GM19193 (cell line): ENCODE measurements around the gene EIPR1.

Experiments
- POLR2A ChIP-seq: IDR thresholded peaks from 4 replicates; pipeline ENCODE4 v1.6.1; 2011; ENCODE audit not compliant: insufficient read depth, insufficient read length; ENCODE audit errors: extremely low read depth

The EIPR1 gene

DNA sequence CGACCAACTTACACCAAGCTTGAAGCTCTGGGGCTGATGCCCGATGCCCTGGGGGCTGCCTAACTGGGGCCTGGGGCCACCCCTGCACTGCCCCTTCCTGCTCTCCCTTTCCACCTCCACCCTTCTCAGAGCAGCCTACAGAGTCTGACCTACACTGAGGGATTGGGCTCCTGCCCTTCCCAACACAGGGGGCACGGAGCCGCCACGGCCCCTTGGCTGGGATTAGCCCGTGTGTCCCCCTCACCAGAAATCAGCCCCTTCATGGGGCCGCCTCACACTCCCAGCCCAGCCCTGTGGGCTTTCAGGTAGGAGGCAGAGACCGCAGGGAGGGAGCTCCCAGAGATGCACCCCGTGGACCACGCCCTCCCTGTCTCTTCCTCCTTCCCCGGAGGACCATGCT, 198.0 kb downstream of the EIPR1 start:
- no peak for TF ChIP-seq POLR2A

DNA sequence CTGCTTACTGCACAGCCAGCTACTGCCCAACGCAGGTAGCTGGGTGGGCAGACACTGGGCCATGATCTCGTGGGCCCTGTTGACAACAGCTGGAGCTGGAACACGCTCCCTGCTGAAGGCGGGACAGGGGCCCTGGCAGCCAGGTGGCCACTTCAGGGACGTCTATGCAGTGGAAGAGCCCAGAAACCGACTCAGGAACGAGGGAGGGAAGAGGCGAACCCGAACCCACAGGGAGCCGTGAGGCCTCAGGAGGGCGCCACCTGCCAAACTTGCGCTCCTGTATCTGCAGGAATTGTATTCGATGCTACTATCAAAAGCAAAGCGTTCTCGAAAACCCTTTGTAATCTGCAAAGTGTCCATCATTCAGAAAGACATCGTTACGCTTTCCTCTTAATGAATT, 198.4 kb downstream of the EIPR1 start:
- TF ChIP-seq POLR2A, result no peak

DNA sequence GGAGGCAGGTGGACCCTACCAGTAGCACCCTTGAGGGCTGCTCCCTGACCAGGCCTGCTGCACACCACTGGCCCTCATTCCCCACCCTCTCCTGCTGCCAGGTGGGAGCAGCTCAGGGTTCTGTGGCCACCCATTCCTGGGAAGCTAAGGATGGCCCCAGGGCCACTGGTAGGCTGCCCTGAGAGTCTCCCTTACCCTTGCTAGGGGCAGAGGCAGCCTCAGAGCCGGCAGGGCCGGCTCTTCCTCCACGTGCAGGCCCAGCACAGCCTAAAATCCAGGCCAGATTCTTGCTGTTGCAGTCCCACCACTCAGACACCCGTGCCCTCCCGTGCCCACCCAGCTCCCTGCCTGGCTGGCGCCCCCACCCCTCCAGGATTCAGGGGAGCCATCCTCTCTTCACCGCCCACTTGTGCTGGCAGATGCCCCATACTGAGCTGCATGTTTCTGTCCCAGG, 199.0 kb downstream of the EIPR1 start:
- no peak for TF ChIP-seq POLR2A

DNA sequence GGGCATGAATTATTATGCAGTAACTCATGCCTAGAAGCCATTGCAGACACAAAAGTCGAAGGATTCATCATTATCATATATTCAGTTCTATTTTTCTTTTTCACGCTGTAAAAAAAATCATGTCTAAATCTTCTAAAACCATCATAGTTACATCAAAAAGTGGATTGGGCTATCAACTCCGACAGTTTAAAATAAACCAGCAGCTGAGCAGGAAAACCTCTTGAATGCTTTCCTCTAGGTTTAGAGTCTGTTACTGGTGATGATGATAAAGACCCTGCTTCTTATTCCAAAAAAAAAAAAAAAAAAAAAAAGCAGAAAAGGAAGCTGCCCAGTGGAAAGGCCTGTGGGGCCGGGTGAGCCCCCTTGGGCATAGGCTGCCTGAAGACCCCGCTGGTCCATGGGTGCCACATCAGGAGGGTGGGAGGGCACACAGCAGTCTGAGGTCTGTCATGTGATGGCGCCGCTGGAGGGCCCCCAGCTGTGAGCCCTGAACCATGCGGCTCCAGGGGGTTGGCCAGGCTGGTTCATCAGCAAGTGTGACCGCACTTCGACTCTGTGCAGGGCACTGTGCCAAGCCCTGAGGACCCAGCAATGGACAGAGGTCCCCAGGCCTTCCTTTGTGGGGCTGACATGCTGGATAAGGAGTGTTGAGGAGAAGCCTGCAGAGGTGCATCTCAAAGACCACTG, 199.6 kb downstream of the EIPR1 start:
- no peak for TF ChIP-seq POLR2A

DNA sequence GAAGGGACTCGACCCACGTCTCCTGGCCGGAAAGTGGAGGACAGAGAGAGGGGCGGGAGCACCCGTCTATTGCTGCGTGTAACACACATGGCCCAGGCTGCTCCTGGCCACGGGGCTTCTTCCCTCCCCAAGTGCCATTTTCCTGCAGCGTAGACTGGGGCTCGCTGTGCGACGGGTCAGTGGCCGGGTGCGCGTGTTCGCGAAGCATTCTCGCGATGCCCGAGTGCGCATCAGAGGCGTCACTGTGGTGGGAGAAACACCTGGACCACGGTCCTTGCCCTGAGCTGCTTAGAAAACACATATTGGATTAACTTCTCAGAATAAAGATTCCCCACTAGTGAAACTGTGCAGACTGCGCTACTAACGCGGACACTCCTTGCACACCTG, 200.8 kb downstream of the EIPR1 start:
- no peak for TF ChIP-seq POLR2A

DNA sequence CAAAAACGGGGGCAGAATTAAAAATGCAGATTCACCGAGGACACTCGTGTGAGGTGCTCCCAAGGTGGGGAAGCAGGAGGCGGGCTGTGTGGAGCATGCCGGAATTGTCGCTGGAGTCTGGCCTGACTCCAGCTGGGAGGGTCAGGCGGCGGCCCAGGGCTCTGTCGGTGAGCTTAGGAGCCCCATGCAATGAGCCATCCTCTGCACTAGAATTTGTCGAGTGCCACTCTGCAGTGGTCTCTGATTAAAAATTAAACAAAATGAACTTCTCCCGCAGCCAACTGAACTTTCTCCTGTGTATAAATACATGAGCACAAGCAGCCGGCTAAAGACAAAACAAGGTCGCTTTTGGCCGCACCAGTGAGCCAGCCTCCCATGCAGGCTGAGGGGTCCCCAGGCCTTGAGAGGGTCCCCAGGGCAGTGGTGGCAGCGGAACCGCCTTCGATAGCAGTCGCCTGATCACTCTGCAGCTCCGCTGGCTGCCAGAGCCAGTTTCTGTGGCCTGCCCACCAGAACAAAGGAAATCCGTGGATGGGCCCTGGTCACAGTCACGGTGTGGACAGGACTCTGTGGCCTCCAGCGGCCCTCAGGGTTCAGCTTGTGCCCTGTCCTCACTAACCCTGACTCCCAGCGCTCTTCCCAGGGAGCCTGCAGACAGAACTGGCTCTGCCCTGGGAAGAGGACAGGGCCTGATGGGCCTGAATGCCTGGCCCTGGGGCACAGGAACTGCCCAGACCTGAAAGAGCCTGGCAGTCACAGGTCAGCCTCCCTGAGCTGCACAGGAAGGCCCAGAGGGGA, 201.3 kb downstream of the EIPR1 start:
- no peak for TF ChIP-seq POLR2A

DNA sequence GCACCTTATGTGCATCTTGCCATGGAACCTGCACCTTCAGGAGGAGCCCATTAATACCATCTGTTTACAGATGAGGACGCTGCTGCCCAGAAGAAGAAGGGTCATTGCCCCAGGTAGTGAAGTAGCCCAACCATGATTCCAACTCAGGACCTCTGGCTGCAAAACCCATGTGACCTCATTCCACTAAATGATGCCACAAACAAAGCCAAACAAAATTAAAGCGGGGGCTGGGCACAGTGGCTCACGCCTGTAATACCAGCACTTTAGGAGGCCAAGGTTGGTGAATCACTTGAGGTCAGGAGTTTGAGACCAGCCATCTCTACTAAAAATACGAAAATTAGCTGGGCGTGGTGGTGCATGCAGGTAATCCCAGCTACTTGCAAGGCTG, 202.1 kb downstream of the EIPR1 start:
- TF ChIP-seq POLR2A, result no peak

DNA sequence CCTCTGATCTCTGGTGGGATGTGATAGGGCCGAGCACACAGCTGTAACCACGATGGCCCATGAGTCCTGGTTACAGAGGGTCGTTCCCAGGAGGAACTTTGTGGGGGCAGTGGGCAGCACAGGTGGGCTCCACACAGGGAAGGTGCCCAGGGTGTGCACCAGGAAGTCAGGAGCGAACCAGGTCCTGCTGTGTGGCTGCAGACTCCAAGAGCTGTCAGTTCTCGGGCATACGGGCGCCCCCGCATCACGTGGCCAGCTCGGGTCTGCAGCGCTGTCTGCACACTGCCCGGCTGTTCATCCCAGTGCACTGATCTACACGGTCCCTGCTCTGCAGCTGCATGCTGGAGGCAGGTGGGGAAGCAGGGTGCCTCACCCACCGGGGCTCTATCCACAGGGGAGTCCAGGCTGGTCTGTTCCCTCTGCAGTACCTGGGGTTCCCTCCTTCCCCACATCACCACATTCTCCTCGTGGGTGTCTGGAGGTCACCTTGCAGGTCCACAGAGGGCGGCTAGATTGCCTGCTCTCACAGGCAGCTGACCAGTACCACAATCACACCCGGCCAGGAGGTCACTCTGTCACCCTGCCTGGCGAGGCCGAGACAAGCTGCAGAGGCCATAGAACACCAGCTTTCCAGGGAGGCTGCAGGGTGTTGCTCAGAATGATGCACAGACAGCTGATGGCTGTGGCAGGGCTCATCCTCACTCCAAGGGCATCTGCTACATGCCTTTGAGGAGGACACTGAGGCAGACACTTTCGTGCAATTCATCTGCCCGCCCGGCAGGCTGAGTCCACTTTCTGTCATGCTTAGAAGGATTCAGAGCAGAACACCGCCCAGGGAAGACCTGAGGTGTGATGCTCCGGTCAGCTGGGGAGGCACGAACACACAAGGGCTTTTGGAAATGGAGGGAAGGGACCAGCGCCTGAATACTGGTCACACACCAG, 202.7 kb downstream of the EIPR1 start:
- TF ChIP-seq POLR2A, result no peak

DNA sequence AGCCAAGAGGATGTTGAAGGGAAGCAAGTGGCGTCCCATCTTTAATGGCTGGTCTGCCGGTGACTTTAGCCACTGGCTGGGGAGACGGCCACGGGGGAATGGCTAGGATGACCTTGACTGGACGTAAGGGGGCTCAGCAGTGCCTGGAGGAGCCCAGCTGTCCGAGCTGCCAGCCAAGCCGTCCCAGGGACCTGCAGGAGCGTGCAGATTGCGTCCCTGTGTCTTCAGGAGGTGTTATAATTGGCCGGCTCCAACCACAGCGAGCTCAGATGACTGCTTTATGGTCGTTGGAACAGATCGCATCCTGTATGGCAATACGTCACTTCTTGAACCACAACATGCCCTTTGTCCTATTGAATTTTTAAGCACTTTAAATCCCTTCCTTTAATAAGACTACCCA, 204.6 kb downstream of the EIPR1 start:
- no peak for TF ChIP-seq POLR2A

DNA sequence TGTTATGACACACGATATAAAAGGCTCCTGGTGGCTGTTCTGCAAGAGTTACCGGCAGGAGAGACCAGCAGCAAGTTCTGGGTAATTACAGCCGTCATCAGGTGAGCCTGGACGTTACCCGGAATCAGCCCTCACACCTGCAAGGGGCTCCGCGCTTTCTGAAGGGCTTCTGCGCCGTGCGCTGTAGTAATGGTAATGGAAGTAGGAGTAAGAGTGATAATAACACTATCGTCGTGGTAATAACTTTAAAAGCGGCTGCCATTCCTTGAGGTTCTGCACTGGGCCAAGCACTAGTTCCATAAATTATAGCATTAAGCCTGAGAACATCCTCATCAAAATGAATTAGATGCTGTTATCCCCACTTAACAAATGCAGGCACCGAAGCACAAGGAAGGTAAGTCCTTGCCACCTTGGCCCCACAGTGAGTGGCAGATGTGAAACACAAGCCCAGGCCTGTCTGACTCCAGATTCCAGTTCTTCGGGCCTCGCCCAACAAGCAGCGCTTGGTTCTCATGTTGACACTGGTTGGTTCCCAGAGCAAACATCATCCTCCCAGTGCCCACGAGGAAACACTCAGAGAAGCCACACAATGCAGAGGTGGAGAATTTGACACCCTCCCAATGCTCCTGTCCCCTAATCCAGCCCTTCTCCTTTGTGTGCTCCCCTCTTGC, 205.2 kb downstream of the EIPR1 start:
- TF ChIP-seq POLR2A, result no peak

DNA sequence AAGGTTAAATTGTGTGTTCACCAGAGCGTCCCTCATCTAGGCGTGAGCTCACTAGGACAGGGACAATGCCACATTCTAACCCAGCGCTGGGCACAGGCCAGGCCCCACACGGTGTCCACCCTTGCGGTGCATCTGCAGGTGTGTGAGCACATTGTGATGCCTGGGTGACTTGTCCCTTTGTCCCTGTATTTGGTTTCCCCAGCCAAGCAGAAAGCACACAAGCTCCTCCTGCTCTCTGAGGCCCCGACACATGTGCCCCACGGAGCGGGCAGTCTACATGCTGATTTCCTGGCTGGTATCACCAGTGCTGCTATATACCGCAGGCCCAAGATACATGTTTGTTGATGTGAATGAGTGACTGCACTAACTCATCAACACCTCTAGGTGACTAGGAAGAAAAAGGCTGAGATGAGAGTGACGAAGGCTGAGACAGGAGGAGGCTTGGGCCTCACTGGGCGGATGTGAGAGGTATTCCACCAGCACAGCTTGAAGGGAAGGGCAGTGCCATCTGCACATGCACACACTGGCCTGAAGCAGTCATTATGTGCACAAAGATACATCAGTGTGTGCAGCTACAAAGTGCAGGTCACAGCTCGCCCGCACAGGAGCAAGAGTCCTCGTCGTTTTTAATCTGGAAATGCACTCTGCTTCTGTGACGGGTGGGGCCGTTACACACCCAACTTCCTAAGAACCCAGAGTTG, 205.9 kb downstream of the EIPR1 start:
- no peak for TF ChIP-seq POLR2A

DNA sequence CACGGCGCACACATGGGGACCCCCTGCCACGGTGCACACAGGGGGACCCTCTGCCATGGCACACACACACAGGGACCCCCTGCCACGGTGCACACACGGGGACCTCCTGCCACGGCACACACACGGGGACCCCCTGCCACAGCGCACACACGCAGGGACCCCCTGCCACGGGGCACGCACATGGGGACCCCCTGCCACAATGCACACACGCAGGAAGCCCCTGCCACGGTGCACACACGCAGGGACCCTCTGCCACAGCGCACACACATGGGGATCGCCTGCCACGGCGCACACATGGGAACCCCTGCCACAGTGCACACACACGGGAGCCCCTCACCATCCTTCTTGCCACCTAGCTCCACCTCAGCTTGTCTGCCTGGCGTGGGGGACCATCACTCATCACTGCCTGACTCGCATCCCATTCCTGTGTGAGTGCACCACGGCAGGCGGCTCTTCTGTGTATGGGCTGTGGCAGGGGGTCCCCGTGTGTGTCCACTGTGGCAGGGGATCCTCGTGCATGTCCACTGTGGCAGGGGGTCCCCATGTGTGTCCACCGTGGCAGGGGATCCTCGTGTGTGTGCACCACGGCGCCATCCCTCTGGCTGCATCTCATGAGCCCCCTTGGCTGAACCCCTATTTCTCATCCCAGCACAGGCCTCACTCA, 206.7 kb downstream of the EIPR1 start:
- no peak for TF ChIP-seq POLR2A

DNA sequence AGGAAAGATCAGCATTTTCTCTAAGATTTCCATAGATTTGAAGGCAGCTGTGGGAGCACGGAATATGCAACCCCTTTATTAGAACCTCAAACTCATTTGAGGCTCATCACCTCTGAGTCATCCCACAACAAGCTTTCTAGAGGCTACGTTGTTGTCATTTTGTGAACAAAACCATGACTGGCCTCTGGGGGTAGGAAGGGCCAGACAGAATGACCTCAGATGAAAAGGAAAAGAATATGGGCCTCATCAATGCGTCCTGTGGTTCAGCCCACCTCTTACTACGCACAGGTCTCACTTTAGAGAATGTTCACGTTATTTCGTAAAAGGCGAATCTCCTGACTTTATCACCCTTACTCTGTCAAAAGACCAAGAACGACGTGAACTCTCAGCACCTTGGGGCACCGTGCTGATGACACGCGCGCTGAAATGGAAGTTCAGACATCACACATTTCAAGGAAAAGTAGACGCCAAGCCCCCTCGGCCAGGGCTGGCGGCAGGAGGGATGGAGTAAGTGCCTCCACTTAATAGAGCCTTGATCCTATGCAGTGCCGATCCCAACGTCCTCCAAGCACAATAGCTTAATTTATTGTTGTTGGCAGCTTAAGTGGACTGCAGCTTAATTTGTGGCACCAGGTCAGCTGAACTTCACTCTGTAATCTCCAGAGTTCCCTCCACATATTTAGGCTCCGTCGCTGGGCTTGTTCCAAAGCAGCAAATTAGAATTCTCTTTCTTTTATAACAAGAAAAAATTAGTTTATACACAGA, 208.3 kb downstream of the EIPR1 start:
- TF ChIP-seq POLR2A, result no peak

DNA sequence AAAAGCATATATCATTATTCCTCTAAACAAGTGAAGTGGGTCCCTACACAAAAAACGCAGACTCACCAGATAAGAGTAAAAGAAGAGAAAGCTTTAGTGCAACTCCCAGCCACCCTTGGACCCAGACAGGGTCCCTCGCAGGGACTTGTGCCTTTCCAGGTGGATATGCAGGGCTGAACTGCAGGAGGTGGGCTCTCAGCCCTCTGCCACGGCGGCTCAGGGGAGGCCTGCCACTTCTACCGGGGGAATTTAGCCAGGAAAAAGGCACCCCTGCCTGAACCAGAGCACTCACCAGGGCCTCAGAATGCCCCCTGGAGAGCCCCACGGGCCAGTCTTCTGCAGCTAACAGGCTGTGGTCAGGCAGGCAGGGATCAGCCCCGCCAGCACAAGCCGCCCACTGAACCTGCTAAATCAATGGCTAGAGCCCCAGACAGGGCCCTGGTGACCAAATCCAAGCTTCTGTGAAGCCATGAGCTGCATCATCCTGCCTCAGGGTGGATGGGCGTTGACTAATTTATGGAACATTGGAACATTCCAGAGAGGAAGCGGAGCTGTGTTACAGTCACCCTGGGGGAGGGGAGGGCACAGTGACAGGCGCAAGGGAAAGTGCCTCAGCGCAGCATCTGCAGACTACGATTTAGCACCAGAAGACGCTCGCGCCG, 209.3 kb downstream of the EIPR1 start:
- no peak for TF ChIP-seq POLR2A
